ENCODE measurements around the gene LAMA2. TPM values are rescaled to one million over a fixed set of nuclear protein-coding genes. Genes with fewer than 3 reads are reported as not detected.

LAMA2 gene
- total RNA-seq, 2 donors from 2014 or later: 3.6 to 7.5 TPM

GRCh38 chr6:129284225-129284624 lies 401.3 kb downstream of the LAMA2 start:
- no peak for TF ChIP-seq CTCF (IDR thresholded peaks at IDR 0.05)

GRCh38 chr6:129287231-129288177 lies 404.6 kb downstream of the LAMA2 start:
- no peak overlapping the region for H3K9ac ChIP-seq (ENCODE audit: low read depth in 2 of 2, low read length in 2 of 2)
- no peaks in the 10 kb centered on the region for H3K4me1 ChIP-seq
- H3K9me3 ChIP-seq: no peaks in the 10 kb centered on the region
- H3K4me3 ChIP-seq: no peak overlapping the region
- H3K27ac ChIP-seq: no peak overlapping the region
- no peaks in the 10 kb centered on the region for H3K27me3 ChIP-seq
- no peak for TF ChIP-seq CTCF (IDR thresholded peaks at IDR 0.05)
- H3K36me3 ChIP-seq: no peaks in the 10 kb centered on the region
- intact Hi-C loops (cut with DNase I): no loop called here
- no peak for DNase-seq

More at GRCh38 chr6:129284225-129284624, 401.3 kb downstream of the LAMA2 start:
- no peak for DNase-seq
- H3K9ac ChIP-seq (ENCODE audit: low read depth in 2 of 2, low read length in 2 of 2): no peak overlapping the region
- no peaks in the 10 kb centered on the region for H3K4me1 ChIP-seq
- no peak overlapping the region for H3K27ac ChIP-seq
- intact Hi-C loops (cut with DNase I): no loop called here
- no peaks in the 10 kb centered on the region for H3K27me3 ChIP-seq
- no peaks in the 10 kb centered on the region for H3K9me3 ChIP-seq
- no peak overlapping the region for H3K4me3 ChIP-seq
- H3K36me3 ChIP-seq: no peaks in the 10 kb centered on the region

GRCh38 chr6:129289442-129289841 lies 406.5 kb downstream of the LAMA2 start:
- no peak for TF ChIP-seq CTCF (IDR thresholded peaks at IDR 0.05)
- intact Hi-C loops (cut with DNase I): no loop called here
- Histone ChIP-seq H3K27ac (no peak overlapping the region), H3K4me3 (no peak overlapping the region), H3K4me1 (no peaks in the 10 kb centered on the region), H3K36me3 (no peaks in the 10 kb centered on the region), H3K27me3 (no peaks in the 10 kb centered on the region), H3K9me3 (no peaks in the 10 kb centered on the region), H3K9ac (ENCODE audit: low read depth in 2 of 2, low read length in 2 of 2) (no peak overlapping the region)
- DNase-seq: no peak

GRCh38 chr6:129292836-129293235 lies 409.9 kb downstream of the LAMA2 start:
- DNase-seq: no peak
- intact Hi-C loops (cut with DNase I): no loop called here

GRCh38 chr6:129297592-129297991 lies 414.7 kb downstream of the LAMA2 start:
- TF ChIP-seq CTCF (IDR thresholded peaks at IDR 0.05): no peak
- H3K4me1 ChIP-seq: no peaks in the 10 kb centered on the region

More at GRCh38 chr6:129292836-129293235, 409.9 kb downstream of the LAMA2 start:
- Histone ChIP-seq H3K27me3 (no peaks in the 10 kb centered on the region), H3K27ac (no peak overlapping the region), H3K4me3 (no peak overlapping the region), H3K9me3 (no peaks in the 10 kb centered on the region), H3K4me1 (no peaks in the 10 kb centered on the region), H3K9ac (ENCODE audit: low read depth in 2 of 2, low read length in 2 of 2) (no peak overlapping the region), H3K36me3 (no peaks in the 10 kb centered on the region)
- TF ChIP-seq CTCF (IDR thresholded peaks at IDR 0.05): no peak

More at GRCh38 chr6:129297592-129297991, 414.7 kb downstream of the LAMA2 start:
- no peak overlapping the region for H3K4me3 ChIP-seq
- H3K9ac ChIP-seq (ENCODE audit: low read depth in 2 of 2, low read length in 2 of 2): no peak overlapping the region
- no peaks in the 10 kb centered on the region for H3K27me3 ChIP-seq
- DNase-seq: no peak
- H3K27ac ChIP-seq: no peak overlapping the region
- H3K9me3 ChIP-seq: no peaks in the 10 kb centered on the region
- intact Hi-C loops (cut with DNase I): no loop called here
- no peaks in the 10 kb centered on the region for H3K36me3 ChIP-seq

Measured in colonic mucosa (tissue), 4 donors.